Gastroesophageal sphincter (tissue), 4 donors: Measurements from ENCODE around the gene RPL18. TPM values are rescaled to one million over a fixed set of nuclear protein-coding genes. Genes with fewer than 3 reads are reported as not detected.
A peak's percentile ranks its signal among the peaks of the same experiment; 100 is the strongest.

Experiments used
- ATAC-seq: fragments of 150-250 bp; one replicate; pipeline ENCODE4 v1.9.1; 2016; ENCODE audit warnings: mild to moderate bottlenecking, moderate library complexity
- H3K27ac ChIP-seq, 4 donors: fragments of 200-600 bp; sonication (generic) in 3 of 4; 1 replicate in 3 of 4; 2 replicates in 1 of 4; pipeline ENCODE4 v1.5.1; 2016 to 2019
- H3K27me3 ChIP-seq: fragments of 200-600 bp; sonication (generic); one replicate; pipeline ENCODE4 v1.5.1; 2019
- H3K36me3 ChIP-seq, 2 donors: fragments of 200-600 bp; sonication (generic); one replicate each; pipeline ENCODE4 v1.5.1; 2019; ENCODE audit warnings: control low read depth in 1 of 2
- H3K4me1 ChIP-seq, 3 donors: fragments of 200-600 bp; sonication (generic); 1 replicate in 2 of 3; 2 replicates in 1 of 3; pipeline ENCODE4 v1.5.1; 2016 to 2019; ENCODE audit warnings: control low read depth in 2 of 3
- H3K4me3 ChIP-seq, 2 donors: fragments of 200-600 bp; sonication (generic); one replicate each; pipeline ENCODE4 v1.5.1; 2019; ENCODE audit warnings: mild to moderate bottlenecking in 1 of 2, moderate library complexity in 1 of 2
- H3K9me3 ChIP-seq, 3 donors: fragments of 200-600 bp; sonication (generic); one replicate each; pipeline ENCODE4 v1.5.1; 2017 to 2019; ENCODE audit warnings: control low read depth in 2 of 3
- EP300 ChIP-seq: sonication (generic); formaldehyde crosslinking; IDR thresholded peaks from one replicate; pipeline ENCODE4 v1.6.1; 2017; ENCODE audit warnings: antibody characterized with exemption, mild to moderate bottlenecking
- POLR2A ChIP-seq, 2 donors: fragments of 450-650 bp; IDR thresholded peaks; one replicate each; pipeline ENCODE4 v1.6.1; 2017; ENCODE audit warnings: antibody characterized with exemption in 2 of 2, mild to moderate bottlenecking in 2 of 2, moderate library complexity in 1 of 2
- POLR2AphosphoS5 ChIP-seq: sonication (generic); formaldehyde crosslinking; IDR thresholded peaks from one replicate; pipeline ENCODE4 v1.6.1; 2017; ENCODE audit warnings: antibody characterized with exemption
- WGBS, 2 donors: methylation state at CpG; one replicate each; pipeline ENCODE4 v1.1.5; 2018; ENCODE audit warnings: low coverage in 1 of 2; 5-methylcytosine and 5-hydroxymethylcytosine counted together
- total RNA-seq, 4 donors: library from RNA; depleted of rRNA; stranded (reverse); fragments of >200 nt; gene quantifications; one replicate each; pipeline ENCODE4 v1.1.0, GENCODE V29; 2016
- TF ChIP-seq, protein P1 (sequence below), 4 experiments: fragments of 200-600 bp in 2 of 4; fragments of 450-650 bp in 2 of 4; sonication (generic) in 1 of 4; IDR thresholded peaks; one replicate each; pipeline ENCODE4 v1.5.1; 2017 to 2019; ENCODE audit warnings: antibody characterized with exemption in 4 of 4, mild to moderate bottlenecking in 2 of 4, moderate library complexity in 2 of 4

The RPL18 gene
- total RNA-seq, 4 donors from 2014 or later: 1,261 to 2,300 (median 1,588) TPM

- Histone ChIP-seq H3K27ac (peak overlapping the region in 3 of 4 donors; percentile 7 to 98 (median 92)), H3K27me3 (no peaks in the 10 kb centered on the region), H3K9me3 (no peaks in the 10 kb centered on the region), H3K4me3 (no peak overlapping the region), H3K36me3 (peaks cover 0 to 43% of the 10 kb centered on the region in 2 donors), H3K4me1 (peaks cover 0 to 72% (median 32%) of the 10 kb centered on the region in 3 donors)
- TF ChIP-seq, protein P1, sequence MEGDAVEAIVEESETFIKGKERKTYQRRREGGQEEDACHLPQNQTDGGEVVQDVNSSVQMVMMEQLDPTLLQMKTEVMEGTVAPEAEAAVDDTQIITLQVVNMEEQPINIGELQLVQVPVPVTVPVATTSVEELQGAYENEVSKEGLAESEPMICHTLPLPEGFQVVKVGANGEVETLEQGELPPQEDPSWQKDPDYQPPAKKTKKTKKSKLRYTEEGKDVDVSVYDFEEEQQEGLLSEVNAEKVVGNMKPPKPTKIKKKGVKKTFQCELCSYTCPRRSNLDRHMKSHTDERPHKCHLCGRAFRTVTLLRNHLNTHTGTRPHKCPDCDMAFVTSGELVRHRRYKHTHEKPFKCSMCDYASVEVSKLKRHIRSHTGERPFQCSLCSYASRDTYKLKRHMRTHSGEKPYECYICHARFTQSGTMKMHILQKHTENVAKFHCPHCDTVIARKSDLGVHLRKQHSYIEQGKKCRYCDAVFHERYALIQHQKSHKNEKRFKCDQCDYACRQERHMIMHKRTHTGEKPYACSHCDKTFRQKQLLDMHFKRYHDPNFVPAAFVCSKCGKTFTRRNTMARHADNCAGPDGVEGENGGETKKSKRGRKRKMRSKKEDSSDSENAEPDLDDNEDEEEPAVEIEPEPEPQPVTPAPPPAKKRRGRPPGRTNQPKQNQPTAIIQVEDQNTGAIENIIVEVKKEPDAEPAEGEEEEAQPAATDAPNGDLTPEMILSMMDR (IDR thresholded peaks at IDR 0.05): no peak
- TF ChIP-seq POLR2A (IDR thresholded peaks at IDR 0.05) (no peak), EP300 (no peak), POLR2AphosphoS5 (no peak)
- 80% methylated on average over 1 of the region's 6 CpGs; no CpG with 5 or more reads in 1 of the 2 donors for WGBS, 2 donors
- ATAC-seq: no peak
Observed at GRCh38 chr19:48627201-48627864, 8.4 kb upstream of the RPL18 start.

GRCh38 chr19:48625891-48626327, 6.9 kb upstream of the RPL18 start:
- H3K4me1 ChIP-seq: peaks cover 0 to 72% (median 27%) of the 10 kb centered on the region in 3 donors
- TF ChIP-seq POLR2A (IDR thresholded peaks at IDR 0.05) (no peak), POLR2AphosphoS5 (no peak), EP300 (no peak)
- TF ChIP-seq, protein P1 (IDR thresholded peaks at IDR 0.05): no peak
- H3K27me3 ChIP-seq: no peaks in the 10 kb centered on the region
- H3K27ac ChIP-seq: peak overlapping the region in 2 of 4 donors; percentile 29 to 91
- no peak for ATAC-seq
- H3K36me3 ChIP-seq: peaks cover 0 to 41% of the 10 kb centered on the region in 2 donors
- no peaks in the 10 kb centered on the region for H3K9me3 ChIP-seq
- H3K4me3 ChIP-seq: no peak overlapping the region
- WGBS, 2 donors: no CpG with 5 or more reads among the region's 30 CpGs

GRCh38 chr19:48624791-48625723, 6.1 kb upstream of the RPL18 start:
- H3K4me3 ChIP-seq: peak overlapping the region; percentile 39 to 58
- no peaks in the 10 kb centered on the region for H3K27me3 ChIP-seq
- peaks cover 0 to 45% of the 10 kb centered on the region in 2 donors for H3K36me3 ChIP-seq
- H3K4me1 ChIP-seq: peaks cover 0 to 72% (median 18%) of the 10 kb centered on the region in 3 donors
- 45 to 53% methylated on average over 11 to 15 of the region's 24 CpGs for WGBS, 2 donors
- TF ChIP-seq POLR2A (IDR thresholded peaks at IDR 0.05): no peak
- TF ChIP-seq, protein P1 (IDR thresholded peaks at IDR 0.05): no peak
- no peak for TF ChIP-seq POLR2AphosphoS5
- TF ChIP-seq EP300: no peak
- ATAC-seq: no peak
- H3K9me3 ChIP-seq: no peaks in the 10 kb centered on the region
- H3K27ac ChIP-seq: peak overlapping the region; percentile 68 to 91 (median 86)

GRCh38 chr19:48624067-48624594, 5.2 kb upstream of the RPL18 start:
- H3K4me3 ChIP-seq: peak overlapping the region; percentile 39 to 58
- peaks cover 0 to 45% of the 10 kb centered on the region in 2 donors for H3K36me3 ChIP-seq
- 0% methylated on average over 1 to 2 of the region's 40 CpGs for WGBS, 2 donors
- H3K4me1 ChIP-seq: peaks cover 0 to 70% (median 16%) of the 10 kb centered on the region in 3 donors
- H3K27ac ChIP-seq: peak overlapping the region; percentile 68 to 91 (median 86)
- H3K27me3 ChIP-seq: no peaks in the 10 kb centered on the region
- H3K9me3 ChIP-seq: no peaks in the 10 kb centered on the region
- no peak for TF ChIP-seq EP300
- TF ChIP-seq, protein P1 (IDR thresholded peaks at IDR 0.05): peak in 1 of 4 experiments; percentile 23
- peak in 1 of 2 donors; percentile 25 for TF ChIP-seq POLR2A (IDR thresholded peaks at IDR 0.05)
- peak; percentile 25 for TF ChIP-seq POLR2AphosphoS5
- ATAC-seq: peak; percentile 86
